ENCODE data around the gene NLRC5. TPM values are rescaled to one million over a fixed set of nuclear protein-coding genes. Genes with fewer than 3 reads are reported as not detected.

NLRC5 gene
- total RNA-seq, 5 donors from 2014 or later (not counting 1 experiment from before 2014, with no cell fraction given): 390 to 711 (median 496) TPM

- H3K9me3 ChIP-seq: no peaks in the 10 kb centered on the region
- H3K4me1 ChIP-seq (ENCODE audit: control insufficient read depth in 1 of 2, extremely low read depth in 1 of 2, insufficient read depth in 2 of 2, low read length in 2 of 2): peaks cover 7 to 14% of the 10 kb centered on the region in 2 experiments
- H3K27me3 Mint-ChIP-seq: no peaks in the 10 kb centered on the region
- H3K9me3 Mint-ChIP-seq: no peaks in the 10 kb centered on the region
- no peak overlapping the region for H3K4me3 ChIP-seq (ENCODE audit: control insufficient read depth in 1 of 2, extremely low read depth in 1 of 2, low read length in 1 of 2)
- H3K27me3 ChIP-seq (replicated peaks in 1 of 2; ENCODE audit: control insufficient read depth in 2 of 2, extremely low read depth in 1 of 2, insufficient read depth in 2 of 2, low read length in 1 of 2): no peaks in the 10 kb centered on the region
- H3K4me1 Mint-ChIP-seq: peaks cover 16 to 17% (median 16%) of the 10 kb centered on the region in 3 donors
- no peaks in the 10 kb centered on the region for H3K36me3 Mint-ChIP-seq
- CTCF ChIA-PET: interaction anchor here in 1 of 2 donors (0.7 kb wide), 1 partner anchor 81 kb away, joined by 3 read pairs; no protein-coding TSS in a partner anchor
- H3K4me3 Mint-ChIP-seq: no peak overlapping the region
- ATAC-seq (replicated peaks in 1 of 4) (no peak), DNase-seq (no peak)
- no peak overlapping the region for H3K27ac ChIP-seq (ENCODE audit: low read length)
- H3K36me3 ChIP-seq (ENCODE audit: control insufficient read depth in 2 of 2, extremely low read depth in 1 of 2, insufficient read depth in 1 of 2, low read length in 1 of 2): peaks cover 0 to 3% of the 10 kb centered on the region in 2 donors
- no peak overlapping the region for H3K27ac Mint-ChIP-seq
- WGBS (ENCODE audit: insufficient coverage): 76% methylated on average over 7 of the region's 13 CpGs
- POLR2A ChIA-PET: interaction anchor here in 1 of 2 donors (0.6 to 0.7 kb wide), 2 partner anchors 318 to 852 kb away, joined by 3 read pairs; no protein-coding TSS in a partner anchor
Measured at GRCh38 chr16:56960681-56961281, 28.6 kb upstream of the NLRC5 start.

GRCh38 chr16:56961386-56961785 is 28.0 kb upstream of the NLRC5 start:
- Mint-ChIP-seq H3K27ac (no peak overlapping the region), H3K4me1 (peaks cover 21 to 22% (median 22%) of the 10 kb centered on the region in 3 donors), H3K36me3 (no peaks in the 10 kb centered on the region), H3K9me3 (no peaks in the 10 kb centered on the region), H3K4me3 (no peak overlapping the region), H3K27me3 (no peaks in the 10 kb centered on the region)
- H3K4me3 ChIP-seq (ENCODE audit: control insufficient read depth in 1 of 2, extremely low read depth in 1 of 2, low read length in 1 of 2): no peak overlapping the region
- ChIA-PET CTCF (interaction anchor here in 1 of 2 donors (0.7 kb wide), 1 partner anchor 80 kb away, joined by 3 read pairs; no protein-coding TSS in a partner anchor), POLR2A (interaction anchor here in 1 of 2 donors (0.6 kb wide), 1 partner anchor 318 kb away, joined by 3 read pairs; no protein-coding TSS in a partner anchor)
- no peak for ATAC-seq (replicated peaks in 1 of 4)
- peaks cover 0 to 3% of the 10 kb centered on the region in 2 donors for H3K36me3 ChIP-seq (ENCODE audit: control insufficient read depth in 2 of 2, extremely low read depth in 1 of 2, insufficient read depth in 1 of 2, low read length in 1 of 2)
- H3K27ac ChIP-seq (ENCODE audit: low read length): no peak overlapping the region
- H3K9me3 ChIP-seq: no peaks in the 10 kb centered on the region
- H3K27me3 ChIP-seq (replicated peaks in 1 of 2; ENCODE audit: control insufficient read depth in 2 of 2, extremely low read depth in 1 of 2, insufficient read depth in 2 of 2, low read length in 1 of 2): no peaks in the 10 kb centered on the region
- no peak for DNase-seq
- H3K4me1 ChIP-seq (ENCODE audit: control insufficient read depth in 1 of 2, extremely low read depth in 1 of 2, insufficient read depth in 2 of 2, low read length in 2 of 2): peaks cover 9 to 17% of the 10 kb centered on the region in 2 experiments
- 80% methylated on average over 2 of the region's 3 CpGs for WGBS (ENCODE audit: insufficient coverage)

- H3K4me3 Mint-ChIP-seq: no peak within 1 kb of the TSS
- ATAC-seq (replicated peaks in 1 of 4) (no peak), DNase-seq (no peak)
- Histone ChIP-seq H3K9me3 (no peaks in the 10 kb centered on the region), H3K4me3 (ENCODE audit: control insufficient read depth in 1 of 2, extremely low read depth in 1 of 2, low read length in 1 of 2) (no peak within 1 kb of the TSS), H3K27ac (ENCODE audit: low read length) (no peak within 1 kb of the TSS), H3K27me3 (replicated peaks in 1 of 2; ENCODE audit: control insufficient read depth in 2 of 2, extremely low read depth in 1 of 2, insufficient read depth in 2 of 2, low read length in 1 of 2) (no peaks in the 10 kb centered on the region), H3K36me3 (ENCODE audit: control insufficient read depth in 2 of 2, extremely low read depth in 1 of 2, insufficient read depth in 1 of 2, low read length in 1 of 2) (peaks cover 0 to 3% of the 10 kb centered on the region in 2 donors), H3K4me1 (ENCODE audit: control insufficient read depth in 1 of 2, extremely low read depth in 1 of 2, insufficient read depth in 2 of 2, low read length in 2 of 2) (peaks cover 9 to 17% of the 10 kb centered on the region in 2 experiments)
- H3K9me3 Mint-ChIP-seq: no peaks in the 10 kb centered on the region
- no peak within 1 kb of the TSS for H3K27ac Mint-ChIP-seq
- H3K36me3 Mint-ChIP-seq: no peaks in the 10 kb centered on the region
- CTCF ChIA-PET: interaction anchor here in 1 of 2 donors (0.7 kb wide), 2 partner anchors 62 to 80 kb away, joined by 3 to 4 read pairs; no protein-coding TSS in a partner anchor
- H3K27me3 Mint-ChIP-seq: no peaks in the 10 kb centered on the region
- 96% methylated on average over 11 of the region's 12 CpGs for WGBS (ENCODE audit: insufficient coverage)
- POLR2A ChIA-PET: no interaction called here
- peaks cover 21 to 22% (median 22%) of the 10 kb centered on the region in 3 donors for H3K4me1 Mint-ChIP-seq
Measured at GRCh38 chr16:56961851-56962281, 27.5 kb upstream of the NLRC5 start, which contains the start of gene CETP. Gene CETP (plus strand): TSS chr16:56961950. CDS start chr16:56961980, 30 bp downstream.

- Histone ChIP-seq H3K4me1 (ENCODE audit: control insufficient read depth in 1 of 2, extremely low read depth in 1 of 2, insufficient read depth in 2 of 2, low read length in 2 of 2) (peaks cover 9 to 17% of the 10 kb centered on the region in 2 experiments), H3K4me3 (ENCODE audit: control insufficient read depth in 1 of 2, extremely low read depth in 1 of 2, low read length in 1 of 2) (peak overlapping the region in 1 of 2 donors; percentile 26), H3K27me3 (replicated peaks in 1 of 2; ENCODE audit: control insufficient read depth in 2 of 2, extremely low read depth in 1 of 2, insufficient read depth in 2 of 2, low read length in 1 of 2) (peaks cover 0 to under 1% of the 10 kb centered on the region in 2 experiments), H3K27ac (ENCODE audit: low read length) (peak overlapping the region; percentile 11), H3K9me3 (no peaks in the 10 kb centered on the region), H3K36me3 (ENCODE audit: control insufficient read depth in 2 of 2, extremely low read depth in 1 of 2, insufficient read depth in 1 of 2, low read length in 1 of 2) (peaks cover 0 to 3% of the 10 kb centered on the region in 2 donors)
- ChIA-PET CTCF (interaction anchor here (0.5 to 2.8 kb wide), 21 partner anchors 14 to 225 kb away, joined by 3 to 12 read pairs (median 3); no protein-coding TSS in a partner anchor), POLR2A (interaction anchor here in 1 of 2 donors (0.6 kb wide), 1 partner anchor 12 kb away, joined by 3 read pairs; no protein-coding TSS in a partner anchor)
- peak; percentile 86 to 97 (median 92) for ATAC-seq (replicated peaks in 1 of 4)
- Mint-ChIP-seq H3K27me3 (no peaks in the 10 kb centered on the region), H3K9me3 (no peaks in the 10 kb centered on the region), H3K27ac (peak overlapping the region; percentile 57 to 68), H3K4me3 (no peak overlapping the region), H3K36me3 (no peaks in the 10 kb centered on the region), H3K4me1 (peaks cover 21 to 22% (median 22%) of the 10 kb centered on the region in 3 donors)
- 38% methylated on average over 23 of the region's 30 CpGs for WGBS (ENCODE audit: insufficient coverage)
- peak; percentile 84 to 98 (median 94) for DNase-seq
Measured at GRCh38 chr16:56964243-56965148, 24.9 kb upstream of the NLRC5 start.

- 77% methylated on average over 6 of the region's 12 CpGs for WGBS (ENCODE audit: insufficient coverage)
- no peaks in the 10 kb centered on the region for H3K36me3 Mint-ChIP-seq
- H3K9me3 ChIP-seq: no peaks in the 10 kb centered on the region
- no peak for ATAC-seq (replicated peaks in 1 of 4)
- ChIA-PET POLR2A (interaction anchor here (0.5 to 0.6 kb wide), 3 partner anchors 12 to 221 kb away, joined by 3 to 9 read pairs (median 3); partner anchors contain the start of genes PSME3IP1 (in 1 of the 2) and RSPRY1 (in 1 of the 2)), CTCF (interaction anchor here (0.6 to 2.8 kb wide), 16 partner anchors 12 to 224 kb away, joined by 3 to 12 read pairs (median 3); no protein-coding TSS in a partner anchor)
- DNase-seq: no peak
- no peak overlapping the region for H3K4me3 Mint-ChIP-seq
- peak overlapping the region; percentile 54 to 87 for H3K27ac Mint-ChIP-seq
- no peaks in the 10 kb centered on the region for H3K9me3 Mint-ChIP-seq
- no peaks in the 10 kb centered on the region for H3K27me3 Mint-ChIP-seq
- H3K4me1 Mint-ChIP-seq: peaks cover 21 to 22% (median 22%) of the 10 kb centered on the region in 3 donors
- H3K4me3 ChIP-seq (ENCODE audit: control insufficient read depth in 1 of 2, extremely low read depth in 1 of 2, low read length in 1 of 2): no peak overlapping the region
- H3K27me3 ChIP-seq (replicated peaks in 1 of 2; ENCODE audit: control insufficient read depth in 2 of 2, extremely low read depth in 1 of 2, insufficient read depth in 2 of 2, low read length in 1 of 2): peaks cover 0 to 6% of the 10 kb centered on the region in 2 experiments
- peaks cover 0 to 3% of the 10 kb centered on the region in 2 donors for H3K36me3 ChIP-seq (ENCODE audit: control insufficient read depth in 2 of 2, extremely low read depth in 1 of 2, insufficient read depth in 1 of 2, low read length in 1 of 2)
- H3K27ac ChIP-seq (ENCODE audit: low read length): peak overlapping the region; percentile 11
- H3K4me1 ChIP-seq (ENCODE audit: control insufficient read depth in 1 of 2, extremely low read depth in 1 of 2, insufficient read depth in 2 of 2, low read length in 2 of 2): peaks cover 9 to 17% of the 10 kb centered on the region in 2 experiments
Measured at GRCh38 chr16:56965149-56966092, 23.9 kb upstream of the NLRC5 start.

Data from T-cell (primary cell).